EH (cell line): ENCODE measurements around the gene TIAM2.
A peak's percentile ranks its signal among the peaks of the same experiment; 100 is the strongest.
"Not testable (repeated sequence)": the region's sequence is repeated elsewhere in the genome, so short reads cannot be mapped to it uniquely, and the experiment has no call there.

Experiments used
- DNase-seq: peaks from one replicate; pipeline ENCODE4 v3.0.0-alpha.2; 2015; ENCODE audit warnings: low read depth

Gene TIAM2

GRCh38 chr6:154991207-154991606 is 3.9 kb upstream of the TIAM2 start:
- DNase-seq = peak; percentile 47

GRCh38 chr6:154993026-154993425 is 2.1 kb upstream of the TIAM2 start:
- peak; percentile 66 for DNase-seq

DNA sequence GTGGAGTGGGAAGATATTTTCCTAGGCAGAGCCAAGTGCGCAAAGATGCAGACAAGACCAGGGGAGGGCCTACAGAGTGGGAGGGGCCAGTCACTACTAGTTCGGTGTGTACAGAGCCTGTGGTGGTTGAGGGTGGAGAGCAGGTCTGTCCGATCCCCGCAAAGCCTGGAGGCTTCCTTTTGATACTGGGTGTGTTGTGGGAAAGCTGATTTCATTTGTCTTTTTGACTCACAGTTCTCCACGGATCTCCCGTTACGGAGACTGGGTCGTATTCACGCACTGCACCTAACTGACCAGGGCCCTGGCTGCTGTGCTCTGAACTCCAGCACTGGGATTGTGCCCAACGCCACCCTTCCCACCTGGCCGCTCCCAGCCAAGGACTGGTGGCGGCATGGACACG is 1.4 kb upstream of the TIAM2 start:
- DNase-seq = no peak

DNA sequence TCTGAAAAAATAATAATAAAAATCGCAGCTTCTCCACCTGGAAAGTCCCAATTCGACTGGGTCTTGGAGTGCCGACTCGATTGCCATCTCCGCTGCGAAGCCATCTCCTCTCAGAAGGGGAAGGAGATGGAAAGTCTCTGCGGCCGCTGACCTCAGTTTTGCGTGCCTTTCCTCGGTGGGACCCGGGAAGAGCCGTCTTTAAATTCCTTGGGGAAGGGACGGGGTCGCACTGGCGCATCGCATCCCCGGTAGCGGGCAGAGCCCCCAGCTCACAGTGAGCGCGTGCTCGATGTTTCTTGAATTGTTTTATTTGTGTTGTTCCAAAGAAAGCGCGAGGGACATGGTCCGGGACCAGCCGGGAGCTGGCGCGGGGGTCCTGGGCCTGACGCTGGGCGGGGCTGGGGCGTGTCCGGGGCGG is 270 bp upstream of the TIAM2 start:
- no peak for DNase-seq

GRCh38 chr6:154996016-154996590 is 988 bp downstream of the TIAM2 start:
- DNase-seq = no peak

DNA sequence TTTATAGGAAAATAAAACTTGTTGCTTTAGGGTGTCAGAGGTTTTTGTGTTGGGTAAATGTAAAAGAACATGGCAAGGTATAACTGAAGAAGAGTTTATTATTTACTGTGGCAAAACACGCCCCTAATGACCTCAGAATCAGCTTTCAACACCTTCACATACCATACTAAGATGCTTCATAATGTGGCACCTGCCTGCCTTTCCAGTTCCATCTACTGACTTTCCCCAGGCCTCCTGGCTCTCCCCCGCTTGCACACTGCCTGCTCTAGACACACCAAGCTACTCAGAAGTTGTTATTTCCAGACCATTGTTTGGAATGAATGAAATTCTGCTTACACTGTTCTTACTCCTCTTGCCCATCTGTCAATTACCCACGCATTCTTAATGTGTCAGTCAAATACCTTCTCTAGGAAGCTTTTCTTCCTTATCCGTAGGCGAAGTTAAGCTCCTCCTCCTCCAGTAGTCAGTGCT is 1.8 kb downstream of the TIAM2 start:
- DNase-seq = no peak

DNA sequence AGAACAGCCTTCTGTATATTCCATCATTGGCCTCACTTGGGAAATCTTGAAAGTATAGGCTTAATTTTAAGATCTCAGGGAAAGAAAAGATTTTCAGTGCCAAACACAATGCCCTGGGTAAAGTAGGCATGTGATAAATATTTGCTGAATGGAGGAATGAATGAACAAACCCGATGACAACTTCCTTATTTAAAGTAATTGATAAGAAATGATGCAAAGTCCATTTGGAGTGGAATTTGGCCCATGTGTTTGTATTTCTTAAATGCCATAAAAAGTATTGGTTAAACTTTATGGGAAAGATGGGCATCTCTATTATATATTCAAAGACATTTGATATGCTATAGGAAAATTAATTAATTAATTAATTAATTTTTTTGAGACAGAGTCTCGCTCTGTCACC is 3.7 kb downstream of the TIAM2 start:
- DNase-seq = no peak

DNA sequence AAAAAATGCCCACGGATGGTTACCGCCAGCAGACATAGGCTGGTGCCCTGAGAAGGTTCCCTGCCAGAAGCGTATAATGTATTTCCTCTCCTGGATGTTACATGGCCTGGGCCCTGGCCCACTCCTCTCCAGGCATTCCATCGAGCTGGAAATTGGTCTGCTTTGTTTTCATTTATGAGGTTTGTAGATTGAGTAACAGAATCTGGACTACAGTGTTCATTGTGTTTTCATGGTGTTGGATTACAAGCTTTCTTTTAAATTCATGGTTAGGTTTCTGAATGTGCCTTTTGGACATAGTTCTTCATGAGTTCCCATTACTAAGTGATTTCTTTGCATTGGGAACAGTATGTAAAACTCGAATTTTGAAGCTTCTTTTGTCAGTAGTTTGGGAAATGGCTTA is 6.4 kb downstream of the TIAM2 start:
- DNase-seq = peak; percentile 46

DNA sequence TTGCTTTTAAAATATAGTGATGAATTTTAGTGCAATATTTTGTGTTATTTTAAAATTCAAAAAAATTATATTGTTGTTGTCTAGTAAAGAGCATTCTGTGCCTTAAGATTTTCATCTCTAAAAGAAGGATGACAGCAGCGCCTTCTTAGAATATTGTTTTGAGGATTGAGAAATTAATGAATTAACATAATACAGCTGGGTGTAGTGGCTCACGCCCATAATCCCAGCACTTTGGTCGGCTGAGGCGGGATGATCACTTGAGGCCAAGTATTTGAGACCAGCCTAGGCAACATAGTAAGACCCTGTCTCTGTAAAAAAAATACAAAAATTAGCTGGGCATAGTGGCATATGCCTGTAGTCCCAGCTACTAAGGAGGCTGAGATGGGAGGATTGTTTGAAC is 6.8 kb downstream of the TIAM2 start:
- no peak for DNase-seq

- DNase-seq = no peak
Measured at GRCh38 chr6:155003476-155003875, 8.4 kb downstream of the TIAM2 start.

- no peak for DNase-seq
Measured at GRCh38 chr6:155004017-155004416, 8.9 kb downstream of the TIAM2 start.

GRCh38 chr6:155004576-155005372 is 9.7 kb downstream of the TIAM2 start:
- peak; percentile 51 for DNase-seq

DNA sequence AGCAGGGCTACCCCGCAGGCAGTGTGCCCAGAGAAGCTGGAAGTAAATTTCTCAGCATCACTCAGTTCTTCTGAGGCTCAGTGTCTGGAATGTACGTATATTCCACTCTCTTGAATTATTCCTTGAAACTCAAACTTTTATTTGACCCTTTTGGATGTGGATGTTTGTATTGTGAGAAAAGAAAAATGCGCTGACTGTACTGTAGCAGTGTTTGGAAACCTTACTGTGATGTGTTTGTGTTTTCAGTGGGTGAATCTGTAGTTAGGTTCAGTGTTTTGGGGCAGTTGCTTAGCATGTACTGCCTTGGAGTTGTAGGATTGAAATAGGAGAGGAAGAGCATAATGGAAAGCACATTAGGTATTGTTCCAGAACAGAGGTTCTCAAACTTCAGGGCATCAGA is 13.5 kb downstream of the TIAM2 start:
- no peak for DNase-seq

DNA sequence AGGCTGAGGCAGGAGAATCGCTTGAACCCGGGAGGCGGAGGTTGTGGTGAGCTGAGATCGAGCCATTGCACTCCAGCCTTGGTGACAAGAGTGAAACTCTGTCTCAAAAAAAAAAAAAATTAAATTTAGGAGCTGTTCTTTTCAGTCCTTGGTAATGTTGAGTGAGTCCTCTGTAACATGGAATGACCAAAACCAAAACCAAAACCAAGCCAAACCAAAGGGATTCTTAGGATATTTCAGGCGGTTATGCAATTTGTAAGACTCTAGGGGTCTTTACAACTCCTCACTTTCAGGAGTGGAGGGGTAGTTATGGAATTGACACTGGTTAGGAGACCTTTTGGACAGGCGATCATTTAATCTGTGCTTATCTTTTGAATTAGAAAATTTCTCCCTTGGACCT is 15.8 kb downstream of the TIAM2 start:
- peak; percentile 28 for DNase-seq

DNA sequence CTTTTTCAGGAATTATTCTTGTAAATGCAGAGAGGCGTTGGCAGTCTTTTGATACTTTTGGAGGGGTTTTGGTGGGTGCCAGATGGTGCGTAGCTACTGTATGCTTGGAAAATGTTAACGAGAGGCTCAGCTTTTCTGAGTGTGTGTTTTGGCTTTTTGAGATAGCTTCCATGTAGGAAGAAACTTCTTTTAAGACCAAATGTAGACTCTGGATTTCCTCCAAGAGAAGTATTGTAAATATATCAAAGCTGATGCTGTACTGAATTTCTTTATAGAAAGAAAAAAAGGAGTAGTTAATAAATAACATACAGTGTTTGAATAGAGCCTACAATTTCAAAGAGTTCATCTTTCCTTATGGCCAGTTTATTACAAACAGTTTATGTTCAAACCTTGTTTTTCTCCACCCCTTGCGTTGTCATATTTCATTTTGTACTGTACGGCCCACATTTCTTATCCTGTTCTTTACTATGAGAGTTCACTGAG is 16.7 kb downstream of the TIAM2 start:
- no peak for DNase-seq

DNA sequence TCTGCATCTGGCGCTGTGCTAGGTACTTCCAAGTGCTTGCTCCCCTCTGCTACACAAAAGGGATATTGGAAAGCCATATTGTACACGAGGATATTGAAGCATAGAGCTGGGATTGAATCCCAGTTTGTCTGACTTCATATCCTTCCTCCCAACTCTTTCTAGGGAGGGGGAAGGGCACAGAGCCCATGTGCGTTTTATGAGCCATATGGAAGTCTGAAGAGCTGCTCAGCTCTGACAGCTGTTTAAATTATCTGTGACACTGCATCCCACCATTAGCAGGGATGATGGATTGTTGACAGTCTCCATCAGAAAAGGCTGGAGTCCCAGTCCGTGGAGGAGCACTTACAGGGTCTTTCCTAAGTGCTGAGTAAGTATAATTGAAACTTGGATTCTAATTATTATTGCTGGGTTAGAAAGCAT is 18.4 kb downstream of the TIAM2 start:
- peak; percentile 43 for DNase-seq

DNA sequence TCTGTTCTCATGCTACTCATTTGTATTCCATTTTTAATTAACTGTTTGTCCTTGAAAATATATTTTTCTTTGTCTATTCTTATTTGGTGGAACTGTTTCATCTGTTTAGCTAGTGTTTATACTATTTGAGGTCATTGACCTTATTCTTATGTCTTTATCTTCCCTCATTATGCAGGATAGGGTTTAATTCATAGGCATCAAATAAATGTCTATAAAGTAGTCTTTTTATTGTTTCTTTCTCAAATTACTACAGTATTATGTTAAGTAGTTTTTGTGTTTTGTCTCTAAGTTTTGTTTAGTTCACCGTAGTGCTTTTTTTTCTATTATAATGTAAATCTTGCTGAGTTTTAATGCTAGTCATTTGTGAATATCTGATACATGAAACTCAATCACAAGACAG is 19.0 kb downstream of the TIAM2 start:
- DNase-seq = no peak

- peak; percentile 85 for DNase-seq
Measured at GRCh38 chr6:155014670-155015300, 19.7 kb downstream of the TIAM2 start.

GRCh38 chr6:155018415-155018814 is 23.3 kb downstream of the TIAM2 start:
- not testable (repeated sequence) for DNase-seq

- no peak for DNase-seq
Measured at GRCh38 chr6:155021680-155022079, 26.6 kb downstream of the TIAM2 start.

- no peak for DNase-seq
Measured at GRCh38 chr6:155022721-155023120, 27.6 kb downstream of the TIAM2 start.

DNA sequence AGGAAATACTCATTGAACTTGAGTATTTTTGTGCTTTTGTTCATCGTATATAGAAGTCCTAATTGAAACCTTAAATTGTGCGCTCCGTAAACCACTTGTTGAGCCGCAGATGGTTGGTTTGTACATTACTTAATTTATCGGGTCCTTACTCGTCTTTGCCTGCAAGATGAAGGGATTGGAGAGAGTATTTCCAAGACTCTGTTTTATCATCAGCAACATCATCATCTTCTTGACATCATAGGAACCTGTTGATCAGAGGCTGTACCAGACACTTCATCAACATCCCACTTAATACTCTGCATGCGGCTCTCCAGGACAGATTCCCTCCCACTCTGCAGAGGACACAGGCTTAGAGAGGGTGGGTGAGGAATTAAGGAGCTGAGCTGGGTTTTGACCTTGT is 28.6 kb downstream of the TIAM2 start:
- DNase-seq = no peak

- DNase-seq = no peak
Measured at GRCh38 chr6:155024391-155025027, 29.4 kb downstream of the TIAM2 start.
